GM06990 (cell line): ENCODE measurements around the gene KMT2E.

ENCODE experiments used
- DNase-seq: peaks from one replicate; pipeline ENCODE4 v3.0.0-alpha.2; 2011; ENCODE audit not compliant: insufficient read length; ENCODE audit errors: extremely low read depth
- H3K27me3 ChIP-seq: replicated peaks from 2 replicates; pipeline ENCODE4 v1.6.0; 2011; ENCODE audit warnings: low read length; ENCODE audit not compliant: control insufficient read depth, insufficient read depth
- H3K36me3 ChIP-seq: 2 replicates; pipeline ENCODE4 v1.5.1; 2011; ENCODE audit warnings: low read length; ENCODE audit not compliant: control insufficient read depth, insufficient read depth
- H3K4me3 ChIP-seq: replicated peaks from 2 replicates; pipeline ENCODE4 v1.5.1; 2011; ENCODE audit warnings: low read depth, mild to moderate bottlenecking, control low read depth, low read length
- TF ChIP-seq, protein P1 (sequence below): IDR thresholded peaks from 2 replicates; pipeline ENCODE4 v1.5.1; 2011; ENCODE audit warnings: low read length, control low read depth, mild to moderate bottlenecking, inconsistent platforms; ENCODE audit not compliant: insufficient read depth, poor library complexity, severe bottlenecking

The KMT2E gene

DNA sequence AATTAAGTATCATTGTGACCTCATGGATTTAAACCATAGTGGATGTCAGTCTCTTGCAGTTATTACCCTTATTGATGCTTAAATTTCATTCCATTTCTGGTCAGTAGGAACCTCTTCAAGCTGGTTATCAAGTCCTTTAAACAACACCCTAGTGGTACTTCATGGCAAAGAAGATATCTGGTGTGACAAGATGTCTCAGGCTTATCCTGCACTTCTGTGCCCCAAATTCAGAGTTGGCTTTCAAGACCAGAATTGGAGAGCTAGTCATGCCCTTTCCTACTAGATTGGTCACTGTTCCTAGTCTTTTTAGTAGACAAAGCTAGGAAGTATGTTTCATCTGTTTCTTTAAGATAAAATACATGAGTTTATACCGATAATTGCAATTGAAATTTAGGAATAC is 54.9 kb downstream of the KMT2E start:
- TF ChIP-seq, protein P1, sequence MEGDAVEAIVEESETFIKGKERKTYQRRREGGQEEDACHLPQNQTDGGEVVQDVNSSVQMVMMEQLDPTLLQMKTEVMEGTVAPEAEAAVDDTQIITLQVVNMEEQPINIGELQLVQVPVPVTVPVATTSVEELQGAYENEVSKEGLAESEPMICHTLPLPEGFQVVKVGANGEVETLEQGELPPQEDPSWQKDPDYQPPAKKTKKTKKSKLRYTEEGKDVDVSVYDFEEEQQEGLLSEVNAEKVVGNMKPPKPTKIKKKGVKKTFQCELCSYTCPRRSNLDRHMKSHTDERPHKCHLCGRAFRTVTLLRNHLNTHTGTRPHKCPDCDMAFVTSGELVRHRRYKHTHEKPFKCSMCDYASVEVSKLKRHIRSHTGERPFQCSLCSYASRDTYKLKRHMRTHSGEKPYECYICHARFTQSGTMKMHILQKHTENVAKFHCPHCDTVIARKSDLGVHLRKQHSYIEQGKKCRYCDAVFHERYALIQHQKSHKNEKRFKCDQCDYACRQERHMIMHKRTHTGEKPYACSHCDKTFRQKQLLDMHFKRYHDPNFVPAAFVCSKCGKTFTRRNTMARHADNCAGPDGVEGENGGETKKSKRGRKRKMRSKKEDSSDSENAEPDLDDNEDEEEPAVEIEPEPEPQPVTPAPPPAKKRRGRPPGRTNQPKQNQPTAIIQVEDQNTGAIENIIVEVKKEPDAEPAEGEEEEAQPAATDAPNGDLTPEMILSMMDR, result no peak
- Histone ChIP-seq H3K27me3 (no peaks in the 10 kb centered on the region), H3K36me3 (peaks cover 7% of the 10 kb centered on the region), H3K4me3 (no peak overlapping the region)
- DNase-seq, result no peak

DNA sequence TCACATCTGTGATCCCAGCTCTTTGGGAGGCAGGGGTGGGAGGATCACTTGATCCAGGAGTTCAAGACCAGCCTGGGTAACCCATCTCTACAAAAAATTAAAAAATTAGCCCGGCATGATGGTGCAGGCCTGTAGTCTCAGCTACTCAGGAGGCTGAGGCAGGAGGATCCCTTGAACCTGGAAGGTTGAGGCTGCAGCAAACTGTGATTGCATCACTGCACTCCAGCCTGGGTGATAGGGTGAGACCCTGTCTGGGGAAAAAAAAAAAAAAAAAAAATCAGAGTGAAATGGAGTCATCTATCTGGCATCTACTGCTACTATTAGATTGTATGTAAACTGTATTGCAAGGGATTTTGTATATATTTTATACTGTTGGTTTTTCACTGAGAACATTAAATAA is 59.1 kb downstream of the KMT2E start:
- DNase-seq, result no peak
- no peak overlapping the region for H3K4me3 ChIP-seq
- H3K27me3 ChIP-seq, result no peaks in the 10 kb centered on the region
- TF ChIP-seq, protein P1, result no peak
- peaks cover 5% of the 10 kb centered on the region for H3K36me3 ChIP-seq

DNA sequence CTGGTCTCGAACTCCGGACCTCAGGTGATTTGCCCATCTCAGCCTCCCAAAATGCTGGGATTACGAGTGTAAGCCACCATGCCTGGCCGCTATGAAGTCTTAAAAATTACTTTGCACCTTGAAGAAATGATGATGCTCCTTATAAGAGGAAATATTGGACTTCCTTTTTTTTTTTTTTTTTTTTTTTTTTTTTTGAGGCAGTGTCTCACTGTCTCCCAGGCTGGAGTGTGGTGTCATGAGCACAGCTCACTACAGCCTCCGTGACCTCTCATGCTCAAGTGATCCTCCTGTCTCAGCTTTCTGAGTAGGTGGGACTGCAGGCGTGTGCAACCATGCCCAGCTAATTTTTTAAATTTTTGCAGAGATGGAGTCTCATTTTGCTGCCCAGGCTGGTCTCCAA is 65.3 kb downstream of the KMT2E start:
- TF ChIP-seq, protein P1, result no peak
- Histone ChIP-seq H3K4me3 (no peak overlapping the region), H3K27me3 (no peaks in the 10 kb centered on the region), H3K36me3 (peaks cover 12% of the 10 kb centered on the region)
- no peak for DNase-seq

DNA sequence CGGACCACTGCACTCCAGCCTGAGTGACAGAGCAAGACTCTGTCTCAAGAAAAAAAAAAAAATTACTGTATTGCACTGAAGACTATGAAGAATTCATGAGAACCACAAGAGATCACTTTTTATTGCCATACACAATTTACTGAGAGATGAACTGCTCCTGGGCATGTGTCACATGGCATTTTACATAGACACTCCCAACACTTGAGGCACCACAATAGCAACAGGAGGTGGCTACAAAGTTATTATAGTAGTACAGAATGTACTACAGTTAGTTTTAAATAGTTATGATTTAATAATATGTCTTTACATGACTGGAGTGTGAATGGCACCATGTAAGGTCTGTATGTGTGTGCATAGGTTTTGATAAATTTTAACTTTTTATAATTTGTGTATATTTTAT is 70.6 kb downstream of the KMT2E start:
- DNase-seq, result no peak
- Histone ChIP-seq H3K27me3 (no peaks in the 10 kb centered on the region), H3K4me3 (no peak overlapping the region), H3K36me3 (peaks cover 8% of the 10 kb centered on the region)
- TF ChIP-seq, protein P1, result no peak

DNA sequence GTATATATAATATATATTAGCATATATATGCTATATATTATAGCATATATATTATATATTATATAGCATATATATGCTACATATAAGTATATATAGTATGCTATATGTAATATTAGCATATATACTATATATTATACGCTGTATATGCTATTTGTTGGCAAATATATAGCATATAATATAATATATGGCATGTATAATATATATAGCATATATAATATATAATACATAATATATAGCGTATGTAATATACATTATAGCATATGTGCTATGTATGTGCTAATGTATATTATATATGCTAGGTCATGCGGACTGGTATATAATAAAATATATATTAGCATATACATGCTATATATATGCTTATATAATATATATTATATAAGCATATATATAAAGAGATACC is 72.8 kb downstream of the KMT2E start:
- H3K36me3 ChIP-seq, result peaks cover 3% of the 10 kb centered on the region

More for the DNA sequence above, 72.8 kb downstream of the KMT2E start:
- TF ChIP-seq, protein P1, result no peak
- H3K27me3 ChIP-seq, result no peaks in the 10 kb centered on the region
- H3K4me3 ChIP-seq, result no peak overlapping the region
- DNase-seq, result no peak
